ENCODE measurements around the gene C16orf90.

The C16orf90 gene

DNA sequence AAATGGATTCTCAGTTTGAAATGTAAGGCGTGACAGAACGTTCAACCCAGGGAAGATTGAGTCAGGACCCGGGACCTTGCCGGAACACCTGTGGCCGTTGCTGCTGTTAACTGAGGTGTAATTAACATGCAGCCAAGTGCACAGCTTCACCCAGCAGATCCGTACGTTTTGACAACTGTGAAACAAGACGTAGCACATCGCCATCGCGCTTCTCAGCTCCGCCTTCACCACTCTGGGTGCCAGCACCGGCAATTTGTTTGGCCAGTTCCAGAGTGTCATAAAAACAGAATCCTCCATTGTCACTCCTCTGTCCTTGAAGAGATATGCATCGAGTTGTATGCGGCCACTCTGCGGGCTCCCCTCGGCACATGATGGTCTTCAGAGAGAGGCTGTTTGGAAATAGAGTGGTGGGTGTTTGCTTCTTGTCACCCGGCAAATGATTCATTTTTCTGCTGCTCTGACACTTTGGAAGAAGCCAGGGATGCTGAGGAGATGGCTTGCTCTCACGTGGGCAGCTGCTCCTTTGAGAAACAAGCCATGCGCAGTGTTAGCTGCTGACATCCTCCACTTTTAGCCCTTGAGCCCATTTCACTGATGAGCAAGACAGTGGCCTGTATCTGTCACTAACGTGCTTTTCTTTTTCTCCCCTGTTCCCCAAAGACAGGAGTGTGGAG lies 29.2 kb downstream of the C16orf90 start:
- no peak for DNase-seq (ENCODE audit: low read depth)

DNA sequence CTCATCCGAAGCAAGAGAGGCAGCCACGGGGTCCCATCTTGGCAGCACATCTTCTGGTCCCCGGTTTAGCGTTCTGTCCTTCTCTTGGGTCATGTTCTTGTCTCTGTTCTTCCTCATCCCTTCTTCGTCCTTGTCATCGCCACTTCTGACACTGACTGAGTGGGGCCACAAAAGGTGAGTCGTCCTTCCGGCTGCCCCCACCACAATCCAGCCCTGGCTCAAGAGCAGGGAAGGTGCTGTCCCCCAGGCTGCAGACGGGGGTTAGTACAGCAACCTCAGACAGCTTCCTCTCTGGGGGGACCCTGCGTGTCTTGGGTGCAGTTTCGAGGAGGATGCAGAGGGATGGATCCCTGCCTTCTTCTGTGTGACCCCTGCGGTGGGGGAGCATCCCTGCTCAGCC lies 30.0 kb downstream of the C16orf90 start:
- DNase-seq (ENCODE audit: low read depth) = no peak

DNA sequence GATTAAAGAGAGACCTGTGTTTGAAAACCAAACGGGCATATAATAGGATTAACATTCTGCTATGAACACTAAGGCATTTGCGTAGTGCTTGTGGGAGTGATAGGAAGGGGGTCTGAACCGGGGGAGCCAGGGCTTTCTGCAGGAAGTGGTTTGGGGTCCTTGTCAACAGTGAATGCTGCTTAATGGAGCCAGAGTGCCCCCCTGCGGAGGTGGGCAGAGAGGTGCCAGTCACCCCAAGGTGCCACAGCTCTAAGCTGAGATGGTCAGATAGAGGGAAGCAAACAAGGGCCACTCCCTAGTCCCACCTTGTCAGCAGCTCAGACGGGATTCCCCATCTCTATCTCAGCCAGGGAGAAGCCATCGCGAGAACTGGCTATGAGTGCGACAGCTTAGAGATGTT lies 34.1 kb downstream of the C16orf90 start:
- no peak for DNase-seq (ENCODE audit: low read depth)

DNA sequence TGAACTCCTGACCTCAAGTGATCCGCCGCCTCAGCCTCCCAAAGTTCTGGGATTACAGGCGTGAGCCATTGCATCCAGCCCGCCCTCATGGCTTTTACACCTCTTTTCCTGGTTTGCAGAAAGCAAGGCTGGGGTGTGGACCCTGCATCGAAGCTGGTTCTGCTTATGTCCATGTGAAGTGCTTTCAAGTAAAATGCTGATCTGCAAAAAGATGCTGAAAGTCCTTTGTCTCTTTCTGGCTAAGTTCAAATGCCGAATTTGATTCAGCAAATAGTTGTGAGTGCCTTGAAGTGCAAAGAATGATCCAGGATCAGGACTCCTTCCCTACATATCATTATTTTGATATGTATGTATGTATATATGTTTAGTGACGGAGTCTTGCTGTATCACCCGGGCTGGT lies 34.7 kb downstream of the C16orf90 start:
- DNase-seq (ENCODE audit: low read depth) = no peak

DNA sequence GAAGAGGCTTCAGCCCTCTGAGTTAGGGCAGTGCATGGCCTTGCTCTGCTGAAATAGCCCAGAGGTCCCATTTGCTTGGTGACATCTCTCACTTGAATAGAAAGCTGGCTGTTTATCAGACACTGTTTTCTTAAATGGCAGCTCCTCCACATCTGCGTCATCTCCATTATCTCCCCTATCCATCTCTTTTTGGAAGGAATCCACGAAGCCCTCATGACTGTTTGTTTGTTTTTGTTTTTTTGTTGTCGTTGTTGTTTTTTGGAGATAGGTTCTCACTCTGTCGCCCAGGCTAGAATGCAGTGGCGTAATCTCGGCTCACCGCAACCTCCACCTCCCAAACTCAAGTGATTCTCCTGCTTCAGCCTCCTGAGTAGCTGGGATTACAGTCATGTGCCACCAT lies 35.2 kb downstream of the C16orf90 start:
- no peak for DNase-seq (ENCODE audit: low read depth)

DNA sequence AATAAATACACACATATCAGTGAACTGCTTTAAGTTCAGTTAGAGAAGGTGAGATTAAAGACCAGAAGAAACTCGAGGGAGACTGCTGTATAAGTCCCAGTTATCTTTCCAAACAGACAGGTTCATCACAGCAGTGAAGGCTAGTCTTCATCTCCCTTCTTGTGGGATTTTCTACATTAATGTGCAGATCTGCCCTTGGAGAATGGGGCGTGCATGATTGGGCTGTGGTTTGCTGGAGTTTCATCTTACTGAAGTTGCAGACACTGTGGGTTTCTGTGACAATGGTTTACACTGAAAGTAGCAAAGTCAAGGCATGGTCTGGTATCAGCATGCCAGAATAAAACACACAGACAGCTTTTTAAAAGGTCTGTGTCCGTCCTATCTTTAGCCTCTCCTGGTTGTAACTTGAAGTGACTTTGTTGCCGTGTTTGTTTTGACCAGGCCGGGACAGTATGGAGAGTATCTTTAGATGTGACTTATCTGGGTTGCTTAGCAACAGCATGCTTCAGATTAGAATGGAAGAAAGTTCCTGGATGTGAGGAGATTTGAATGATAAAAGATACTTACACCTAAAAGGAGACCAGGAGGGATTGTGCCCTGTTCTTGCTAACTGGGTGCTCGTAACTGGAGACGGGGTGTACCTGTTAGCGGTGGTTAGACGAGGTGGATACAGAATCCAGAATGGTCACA lies 35.7 kb downstream of the C16orf90 start:
- DNase-seq (ENCODE audit: low read depth) = no peak

DNA sequence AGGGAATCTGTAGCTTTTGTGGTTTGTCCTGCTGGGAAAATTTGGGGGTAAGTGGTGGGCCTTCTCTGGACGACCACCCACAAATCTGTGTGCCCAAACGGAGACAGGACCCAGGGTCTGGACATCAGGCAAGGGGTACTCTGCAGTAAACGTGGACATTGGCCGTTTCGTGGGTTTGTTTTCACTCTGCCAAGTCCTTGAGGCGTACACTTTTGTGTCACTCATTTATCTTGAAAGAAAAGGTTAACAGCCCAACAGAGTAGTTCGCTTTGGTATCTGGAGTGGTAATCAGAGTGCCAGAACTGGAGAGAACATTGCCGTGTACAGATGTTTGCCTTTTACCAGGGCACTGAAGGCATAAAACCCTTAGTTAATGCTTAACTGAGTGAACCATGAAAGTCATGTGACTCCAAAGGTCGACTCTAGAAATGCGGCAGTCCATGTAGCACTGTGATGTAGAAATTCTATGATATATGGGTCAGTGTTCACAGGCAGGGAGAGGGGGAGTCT lies 36.4 kb downstream of the C16orf90 start:
- DNase-seq (ENCODE audit: low read depth) = no peak

DNA sequence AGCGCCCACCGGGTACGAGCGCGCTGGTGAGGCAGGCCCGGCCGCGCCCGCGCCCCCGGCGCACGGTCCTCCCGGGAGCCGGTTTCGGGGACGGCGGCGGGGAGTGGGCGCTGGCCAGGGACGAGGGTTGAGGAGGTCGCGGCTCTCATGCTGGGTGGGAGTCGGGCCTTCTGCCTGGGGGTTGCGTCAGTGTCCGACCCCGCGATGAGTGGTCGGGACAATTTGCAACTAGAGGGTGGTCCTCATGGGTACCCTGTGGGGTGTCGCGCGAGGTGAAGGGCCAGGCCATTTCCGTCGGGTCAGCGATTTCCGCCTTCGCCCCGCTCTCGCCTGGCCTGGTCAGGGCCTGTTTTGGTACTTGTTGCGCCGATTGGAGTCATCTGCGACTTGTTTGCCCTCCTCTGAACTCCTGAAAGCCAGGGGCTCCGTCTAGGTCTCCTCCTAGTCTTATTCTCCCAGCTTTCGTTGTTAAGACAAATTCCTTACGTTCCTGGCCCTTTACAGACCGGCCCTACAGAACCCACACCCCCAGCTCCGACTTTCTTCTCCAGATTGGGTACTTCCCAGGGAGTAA lies 36.9 kb downstream of the C16orf90 start:
- no peak for DNase-seq (ENCODE audit: low read depth)

DNA sequence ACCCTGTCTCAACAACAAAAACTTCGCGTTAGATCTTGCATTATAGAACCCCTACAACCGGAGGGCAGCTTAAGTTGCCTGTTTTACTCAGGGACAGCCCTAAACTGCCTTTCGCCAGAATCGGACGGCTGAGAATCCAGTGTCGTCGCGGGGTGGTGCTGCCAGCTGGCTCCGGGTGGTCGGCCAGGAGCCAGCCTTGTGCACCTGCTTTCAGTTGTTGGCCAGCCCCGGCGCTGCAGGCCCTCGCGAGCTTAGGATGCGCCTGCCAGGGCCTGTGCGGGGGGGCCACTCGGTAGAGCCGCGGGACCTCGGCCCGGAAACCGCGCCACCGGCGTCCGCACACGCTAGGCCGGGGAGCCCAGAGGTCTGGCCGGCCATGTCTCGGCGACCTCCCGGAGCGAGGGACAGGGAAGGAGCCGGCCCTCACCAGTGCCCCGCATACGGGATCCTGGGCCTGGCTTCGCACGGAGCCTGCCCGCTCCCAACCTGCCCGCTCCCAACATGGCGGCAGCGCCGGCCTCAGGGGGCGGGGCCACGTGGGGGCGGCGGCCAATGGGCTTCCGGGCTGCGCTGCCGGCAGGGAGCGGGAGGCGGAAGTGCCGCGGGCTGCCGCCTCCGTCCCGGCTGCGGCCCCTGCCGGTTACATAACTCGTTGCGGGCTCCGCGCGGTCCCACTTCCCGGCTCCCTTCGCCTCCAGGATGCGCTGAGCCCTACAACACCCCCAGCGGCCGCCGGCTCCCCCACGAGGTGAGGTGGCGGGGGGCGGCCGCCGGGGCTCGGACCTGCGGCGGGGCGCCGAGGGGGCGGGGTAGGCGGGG lies 37.6 kb downstream of the C16orf90 start:
- DNase-seq (ENCODE audit: low read depth) = peak; percentile 74

DNA sequence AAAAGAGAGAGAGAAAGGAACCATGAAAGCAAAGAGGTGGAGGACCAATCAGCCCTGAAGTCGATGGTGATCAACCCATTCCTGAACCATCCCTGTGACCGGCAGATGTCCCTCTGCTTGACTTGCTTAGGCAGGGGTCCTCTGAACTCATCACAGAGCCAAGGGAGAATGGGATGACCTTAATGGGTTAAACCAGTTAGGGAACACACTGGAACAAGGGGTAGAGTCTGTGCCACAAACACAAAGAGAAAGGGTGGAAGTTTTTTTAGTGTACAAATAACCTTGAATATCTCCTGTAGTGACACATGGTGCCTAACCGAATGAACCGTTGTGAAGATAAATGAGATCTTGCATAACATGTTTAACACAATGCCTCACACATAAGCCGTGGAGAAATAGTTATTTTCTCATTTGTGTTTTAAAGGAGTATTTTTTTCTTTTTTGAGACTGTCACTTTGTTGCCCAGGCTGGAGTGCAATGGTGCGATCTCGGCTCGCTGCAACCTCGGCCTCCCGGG lies 40.6 kb downstream of the C16orf90 start:
- no peak for DNase-seq (ENCODE audit: low read depth)

DNA sequence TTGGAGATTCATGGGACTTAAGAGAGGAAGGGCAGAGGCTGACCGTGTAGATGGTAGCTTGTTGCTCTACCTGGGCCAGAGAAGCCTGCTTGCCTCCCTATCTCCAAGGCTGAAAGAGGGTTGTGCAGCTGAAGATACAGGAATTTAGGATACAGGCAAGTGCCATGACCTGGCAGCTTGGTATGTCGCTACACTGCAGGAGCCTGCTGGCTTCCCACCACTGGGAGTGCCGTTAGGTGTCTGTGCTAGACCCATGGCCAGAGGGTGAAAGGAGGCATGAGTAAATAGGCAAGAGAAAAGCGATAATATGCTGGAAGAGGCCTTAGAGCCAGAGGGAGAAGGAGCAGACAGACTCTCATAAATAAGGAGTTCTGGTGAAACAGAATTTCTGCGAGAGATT lies 41.2 kb downstream of the C16orf90 start:
- no peak for DNase-seq (ENCODE audit: low read depth)

DNA sequence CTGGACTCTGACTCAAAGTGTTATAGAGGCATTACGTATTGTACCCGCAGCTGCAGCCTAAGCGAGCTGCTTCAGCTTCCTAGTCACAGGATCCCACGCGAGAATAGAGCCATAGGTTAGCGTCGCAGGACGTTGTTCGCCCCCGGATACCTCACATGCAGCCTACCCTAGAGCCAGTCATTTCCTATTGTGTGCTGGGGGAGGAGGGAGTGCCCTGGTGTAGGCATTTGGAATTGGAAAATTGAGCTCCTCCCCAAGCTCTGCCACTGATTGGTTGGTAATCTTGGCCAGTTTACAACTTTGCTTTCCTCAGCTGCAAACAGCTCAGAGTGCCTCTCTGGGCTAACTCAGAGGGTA lies 51.3 kb downstream of the C16orf90 start:
- DNase-seq (ENCODE audit: low read depth) = peak; percentile 49

Measured in fibroblast of the conjunctiva (primary cell).